Central memory CD8-positive, alpha-beta T cell (primary cell): ENCODE data around the gene RGMA.

Experiments
- ATAC-seq: fragments of 150-1000 bp; cut with Tn5 transposase; replicated peaks from 2 replicates; pipeline ENCODE4 v1.10.0; 2022; ENCODE audit warnings: mild to moderate bottlenecking, moderate FRiP score, moderate number of reproducible peaks; ENCODE audit not compliant: poor library complexity, severe bottlenecking; ENCODE audit errors: extremely low read depth
- DNase-seq, 2 donors: peaks; one replicate each; pipeline ENCODE4 v3.0.0; 2021; ENCODE audit warnings: low spot score in 2 of 2
- H3K27ac Mint-ChIP-seq: one replicate; pipeline ENCODE4 v1.8.0; 2022; ENCODE audit warnings: low read depth, mild to moderate bottlenecking, moderate library complexity, mixed read lengths
- H3K27me3 Mint-ChIP-seq: one replicate; pipeline ENCODE4 v1.8.0; 2022; ENCODE audit warnings: mixed read lengths
- H3K36me3 Mint-ChIP-seq: one replicate; pipeline ENCODE4 v1.8.0; 2022; ENCODE audit warnings: mild to moderate bottlenecking, moderate library complexity, mixed read lengths; ENCODE audit not compliant: insufficient read depth
- H3K4me1 Mint-ChIP-seq: one replicate; pipeline ENCODE4 v1.8.0; 2022; ENCODE audit warnings: mixed read lengths
- H3K4me3 Mint-ChIP-seq: one replicate; pipeline ENCODE4 v1.8.0; 2022; ENCODE audit warnings: mild to moderate bottlenecking, moderate library complexity, mixed read lengths
- H3K9me3 Mint-ChIP-seq: one replicate; pipeline ENCODE4 v1.8.0; 2022; ENCODE audit warnings: mixed read lengths

The RGMA gene

DNA sequence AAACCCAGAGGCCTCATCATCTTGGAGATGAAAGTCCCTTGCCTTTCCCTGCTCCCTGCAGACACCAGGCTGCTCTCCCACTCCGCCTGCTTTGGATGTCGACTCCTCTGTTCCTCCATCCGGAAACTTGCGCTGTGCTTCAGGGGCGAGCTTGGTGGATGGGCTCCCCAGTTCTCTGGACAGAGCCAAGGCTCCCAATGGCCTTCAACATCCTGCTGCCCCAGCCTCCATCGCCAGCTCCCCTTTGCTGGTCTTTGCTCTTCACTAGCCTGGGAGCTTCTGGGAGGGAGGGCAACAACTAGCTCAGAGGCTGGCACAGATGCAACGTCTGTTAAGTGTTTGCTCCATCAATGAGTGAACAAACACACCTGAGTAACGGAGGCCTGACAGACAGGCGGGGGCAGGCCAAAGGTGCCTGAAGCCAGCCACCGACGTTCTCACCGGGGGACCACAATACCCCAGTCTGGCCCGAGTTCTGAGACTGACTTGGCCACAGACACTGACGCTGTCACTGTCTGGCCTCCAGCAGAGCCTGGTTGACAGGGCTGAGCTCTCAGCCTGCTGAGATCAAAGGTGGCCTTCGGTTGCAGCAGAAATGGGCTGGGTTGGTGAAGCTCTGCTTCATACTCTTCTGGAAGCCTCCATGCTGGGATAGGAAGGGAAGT is 39.0 kb downstream of the RGMA start:
- H3K27me3 Mint-ChIP-seq: no peaks in the 10 kb centered on the region
- peaks cover 8% of the 10 kb centered on the region for H3K9me3 Mint-ChIP-seq
- peak overlapping the region; percentile 82 for H3K27ac Mint-ChIP-seq
- H3K4me3 Mint-ChIP-seq: peak overlapping the region; percentile 53
- H3K36me3 Mint-ChIP-seq: peaks cover 4% of the 10 kb centered on the region
- peak; percentile 38 to 72 for DNase-seq
- peak; percentile 80 for ATAC-seq
- peaks cover 42% of the 10 kb centered on the region for H3K4me1 Mint-ChIP-seq

DNA sequence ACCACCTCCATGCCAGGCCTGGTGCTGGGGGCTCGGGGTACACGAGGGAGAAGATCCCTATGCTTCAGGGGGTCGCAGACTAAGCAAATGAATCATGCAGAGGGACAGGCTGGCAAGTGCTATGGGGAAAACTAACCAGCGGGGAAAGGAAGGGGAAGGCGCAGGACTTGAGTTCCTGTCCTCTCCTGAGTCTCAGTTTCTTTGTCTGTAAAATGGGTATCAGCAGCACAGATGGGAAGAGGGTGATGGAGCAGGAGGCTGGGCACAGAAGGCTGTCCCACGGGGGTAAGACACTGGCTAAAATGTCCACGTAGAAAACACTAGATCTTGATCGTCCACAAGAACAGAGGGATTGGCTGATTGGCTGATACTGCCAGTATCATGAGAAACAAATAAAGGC is 39.8 kb downstream of the RGMA start:
- Mint-ChIP-seq H3K36me3 (peaks cover 4% of the 10 kb centered on the region), H3K4me3 (peak overlapping the region; percentile 53), H3K27ac (peak overlapping the region; percentile 82), H3K27me3 (no peaks in the 10 kb centered on the region), H3K4me1 (peaks cover 42% of the 10 kb centered on the region), H3K9me3 (peaks cover 8% of the 10 kb centered on the region)
- no peak for ATAC-seq
- DNase-seq: no peak

DNA sequence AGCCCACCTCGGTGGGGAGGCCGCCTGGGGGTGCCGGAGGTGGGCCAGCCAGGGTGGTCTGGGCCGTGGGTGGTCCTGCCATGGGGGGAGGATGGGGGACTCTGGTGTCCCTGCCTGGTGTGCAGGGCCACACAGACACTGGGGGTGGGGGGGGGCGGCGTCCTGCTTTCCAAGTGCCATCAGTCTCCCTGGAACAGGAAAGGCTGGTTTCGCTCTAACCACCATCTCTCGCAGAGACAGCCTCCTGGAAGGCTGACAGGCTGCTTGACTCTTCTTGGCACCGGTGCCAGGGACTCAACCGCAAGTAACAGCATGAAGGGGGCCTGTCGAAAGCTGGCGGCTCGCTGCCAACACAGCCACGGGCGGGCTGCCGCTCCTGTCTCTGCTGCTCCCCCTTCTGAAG is 40.3 kb downstream of the RGMA start:
- H3K4me3 Mint-ChIP-seq: peak overlapping the region; percentile 53
- H3K4me1 Mint-ChIP-seq: peaks cover 42% of the 10 kb centered on the region
- peaks cover 8% of the 10 kb centered on the region for H3K9me3 Mint-ChIP-seq
- DNase-seq: no peak
- no peaks in the 10 kb centered on the region for H3K27me3 Mint-ChIP-seq
- H3K36me3 Mint-ChIP-seq: peaks cover 4% of the 10 kb centered on the region
- ATAC-seq: no peak
- peak overlapping the region; percentile 82 for H3K27ac Mint-ChIP-seq

DNA sequence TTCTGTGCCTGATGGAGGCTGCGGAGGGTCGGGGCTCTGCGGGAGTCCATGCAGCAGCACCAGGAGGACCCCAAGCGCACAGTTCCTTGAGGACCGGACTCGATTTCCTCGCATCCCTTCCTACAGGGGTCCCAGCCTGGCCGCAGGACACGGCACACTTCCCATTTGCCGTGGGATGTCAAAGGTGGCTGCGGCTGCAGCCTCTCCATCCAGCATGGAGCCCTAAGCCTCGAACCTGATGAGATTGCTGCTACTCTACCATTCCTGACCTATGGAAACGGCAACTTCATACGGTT is 40.6 kb downstream of the RGMA start:
- Mint-ChIP-seq H3K9me3 (peaks cover 8% of the 10 kb centered on the region), H3K4me3 (peak overlapping the region; percentile 46), H3K27ac (peak overlapping the region; percentile 91), H3K4me1 (peaks cover 42% of the 10 kb centered on the region), H3K27me3 (no peaks in the 10 kb centered on the region), H3K36me3 (peaks cover 4% of the 10 kb centered on the region)
- DNase-seq (no peak), ATAC-seq (no peak)

DNA sequence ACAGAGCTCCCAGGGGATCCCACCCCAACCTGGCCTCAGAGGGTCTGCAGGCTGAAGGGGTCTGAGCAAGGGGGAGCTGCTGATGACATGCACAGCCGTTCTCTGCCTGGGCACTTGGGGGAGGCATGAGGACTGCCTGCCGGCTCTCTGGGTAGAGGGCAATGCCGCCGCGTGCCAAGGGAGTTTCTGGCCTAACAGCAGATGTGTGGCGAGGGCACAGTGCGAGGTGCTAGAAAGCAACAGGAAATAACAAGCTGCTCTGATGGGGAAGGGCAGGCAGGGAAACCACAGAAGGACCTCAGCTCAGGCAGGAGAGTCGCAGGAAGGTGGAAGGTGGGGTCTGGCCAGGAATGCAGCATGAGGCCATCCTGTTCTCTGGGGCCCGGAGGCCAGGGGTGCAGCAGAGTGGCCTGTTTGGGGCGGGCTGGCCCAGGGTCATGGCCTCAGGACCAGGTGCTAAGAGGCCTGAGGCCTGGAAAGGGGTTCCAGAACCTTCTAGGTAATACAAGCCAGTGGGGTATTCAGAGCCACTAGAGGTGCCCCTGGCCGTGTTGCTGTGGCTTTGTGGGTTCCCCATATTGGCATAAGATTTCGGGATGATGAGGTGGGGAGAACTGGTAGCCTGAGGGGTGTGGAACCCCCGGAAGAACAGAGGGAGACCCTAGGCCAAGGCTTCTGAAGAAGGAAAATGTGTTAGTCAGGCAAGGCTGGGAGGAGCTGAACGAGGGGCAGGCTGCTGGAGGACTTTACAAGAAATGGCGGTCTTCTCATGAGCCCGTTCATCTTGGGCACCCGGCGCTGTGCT is 41.2 kb downstream of the RGMA start:
- DNase-seq (peak; percentile 47 to 70), ATAC-seq (peak; percentile 76)
- Mint-ChIP-seq H3K9me3 (peaks cover 8% of the 10 kb centered on the region), H3K27me3 (no peaks in the 10 kb centered on the region), H3K27ac (peak overlapping the region; percentile 91), H3K4me1 (peaks cover 42% of the 10 kb centered on the region), H3K4me3 (peak overlapping the region; percentile 46), H3K36me3 (peaks cover 4% of the 10 kb centered on the region)

DNA sequence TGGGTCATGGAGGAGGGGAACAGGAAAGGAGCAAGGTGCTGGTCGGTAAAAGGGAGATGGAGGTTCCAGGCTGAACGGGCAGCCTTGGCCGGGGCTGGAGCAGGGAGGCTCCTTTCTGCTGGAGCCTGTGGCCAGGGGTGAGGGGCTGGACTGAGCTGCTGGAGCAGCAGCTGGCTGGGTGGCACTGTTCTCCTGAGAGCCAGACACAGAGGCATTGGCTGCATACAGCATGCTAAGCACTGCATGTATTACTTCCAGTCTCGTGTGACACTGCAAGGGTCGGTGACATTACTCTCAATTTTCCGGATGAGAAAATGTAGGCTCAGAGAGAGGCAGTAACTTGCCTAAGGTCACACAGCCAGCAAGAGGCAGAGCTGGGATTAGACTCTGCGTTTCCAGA is 42.3 kb downstream of the RGMA start:
- Mint-ChIP-seq H3K27ac (peak overlapping the region; percentile 85), H3K9me3 (peaks cover 8% of the 10 kb centered on the region), H3K27me3 (no peaks in the 10 kb centered on the region), H3K4me1 (peaks cover 42% of the 10 kb centered on the region), H3K4me3 (peak overlapping the region; percentile 5), H3K36me3 (peaks cover 4% of the 10 kb centered on the region)
- DNase-seq (no peak), ATAC-seq (no peak)

DNA sequence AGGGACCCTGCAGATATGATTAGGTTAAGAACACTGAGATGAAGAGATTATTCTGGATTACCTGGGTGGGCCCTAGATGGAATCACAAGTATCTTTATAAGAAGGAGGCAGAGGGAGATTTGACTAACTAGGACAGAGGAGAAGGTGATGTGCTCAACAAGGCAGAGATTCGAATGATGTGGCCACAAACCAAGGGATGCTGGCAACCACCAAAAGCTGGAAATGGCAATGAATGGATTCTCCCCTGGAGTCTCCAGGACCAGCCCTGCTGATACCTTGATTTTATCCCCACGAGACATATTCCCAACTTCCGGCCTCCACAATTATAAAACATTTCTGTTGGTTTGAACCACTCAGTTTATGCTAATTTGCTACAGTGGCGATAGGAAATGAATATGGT is 42.9 kb downstream of the RGMA start:
- peak overlapping the region; percentile 5 for H3K4me3 Mint-ChIP-seq
- H3K4me1 Mint-ChIP-seq: peaks cover 42% of the 10 kb centered on the region
- DNase-seq (no peak), ATAC-seq (no peak)
- peak overlapping the region; percentile 85 for H3K27ac Mint-ChIP-seq
- H3K9me3 Mint-ChIP-seq: peaks cover 8% of the 10 kb centered on the region
- H3K36me3 Mint-ChIP-seq: peaks cover 4% of the 10 kb centered on the region
- no peaks in the 10 kb centered on the region for H3K27me3 Mint-ChIP-seq

DNA sequence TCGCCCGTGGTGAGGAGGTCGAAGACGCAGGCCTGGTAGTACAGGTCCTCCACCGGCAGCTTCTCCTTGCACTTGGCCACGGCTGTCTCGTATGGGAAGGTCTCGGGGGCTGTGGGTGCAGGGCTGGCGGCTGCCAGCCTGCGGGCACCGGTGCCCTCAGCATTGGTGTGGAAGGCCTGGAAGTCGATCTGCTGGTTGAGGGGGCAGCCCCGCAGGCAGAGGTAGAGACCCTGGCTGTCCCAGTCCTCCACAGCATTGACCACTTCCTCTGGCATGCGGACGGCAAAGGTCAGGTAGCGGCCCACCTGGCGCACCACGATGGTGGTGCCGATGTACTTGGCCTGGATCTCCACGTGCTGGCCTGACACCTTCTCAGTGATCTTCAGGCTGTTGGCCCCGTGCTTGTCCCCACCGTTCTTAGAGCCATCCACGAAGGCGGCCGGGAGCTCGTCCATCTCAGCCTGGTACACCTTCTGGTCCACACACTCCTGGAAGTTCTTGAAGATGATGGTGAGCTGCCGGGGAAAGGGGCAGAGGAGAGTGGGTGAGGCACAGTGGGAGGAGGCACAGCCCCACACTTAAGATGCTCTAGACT is 43.7 kb downstream of the RGMA start:
- Mint-ChIP-seq H3K4me1 (peaks cover 37% of the 10 kb centered on the region), H3K27ac (no peak overlapping the region), H3K36me3 (peaks cover 4% of the 10 kb centered on the region), H3K27me3 (no peaks in the 10 kb centered on the region), H3K9me3 (peaks cover 8% of the 10 kb centered on the region), H3K4me3 (no peak overlapping the region)
- ATAC-seq: no peak
- DNase-seq: no peak

DNA sequence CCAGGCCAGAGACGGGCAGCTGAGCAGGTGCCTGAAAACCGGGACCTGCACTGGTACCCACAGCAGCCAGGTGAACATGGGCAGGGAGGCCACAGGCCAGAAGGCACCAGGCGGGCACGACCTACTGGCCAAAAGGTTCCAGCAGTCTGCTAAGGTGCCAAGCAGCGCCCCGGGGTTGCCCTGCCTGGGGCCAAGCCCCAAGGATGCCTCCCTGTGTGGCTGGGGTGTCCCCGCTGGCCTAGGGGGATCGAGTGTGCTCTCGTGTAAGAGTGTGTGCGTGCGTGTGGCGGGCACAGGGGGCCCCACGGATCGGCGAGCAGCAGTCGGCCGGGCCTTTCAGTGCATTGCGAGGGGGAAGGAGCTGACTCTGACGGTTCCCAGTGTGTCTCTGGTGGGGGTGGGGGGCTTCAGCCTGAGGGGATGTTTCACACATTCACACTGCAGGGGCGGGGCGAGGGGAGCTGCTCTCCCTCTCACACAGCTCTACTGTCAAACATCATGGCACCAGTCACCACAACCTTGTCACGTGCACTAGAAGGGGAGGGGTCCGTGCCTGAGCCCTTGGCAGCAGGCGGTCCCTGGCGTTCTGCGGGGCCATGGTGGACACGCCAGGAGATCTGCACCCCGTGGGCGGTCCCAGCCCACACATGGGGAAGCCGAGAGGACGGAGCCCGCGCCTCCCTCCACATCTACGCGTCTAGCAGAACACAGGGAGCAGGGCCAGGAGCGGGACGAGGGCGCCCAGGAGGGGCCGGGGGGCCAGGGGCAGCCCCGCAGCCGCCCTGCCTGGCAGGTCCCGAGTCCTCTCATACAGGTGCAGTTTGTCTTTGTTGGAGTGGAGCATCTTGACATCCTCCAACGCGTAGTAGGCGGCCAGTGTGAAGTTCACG is 44.5 kb downstream of the RGMA start:
- no peaks in the 10 kb centered on the region for H3K27me3 Mint-ChIP-seq
- no peak for ATAC-seq

DNA sequence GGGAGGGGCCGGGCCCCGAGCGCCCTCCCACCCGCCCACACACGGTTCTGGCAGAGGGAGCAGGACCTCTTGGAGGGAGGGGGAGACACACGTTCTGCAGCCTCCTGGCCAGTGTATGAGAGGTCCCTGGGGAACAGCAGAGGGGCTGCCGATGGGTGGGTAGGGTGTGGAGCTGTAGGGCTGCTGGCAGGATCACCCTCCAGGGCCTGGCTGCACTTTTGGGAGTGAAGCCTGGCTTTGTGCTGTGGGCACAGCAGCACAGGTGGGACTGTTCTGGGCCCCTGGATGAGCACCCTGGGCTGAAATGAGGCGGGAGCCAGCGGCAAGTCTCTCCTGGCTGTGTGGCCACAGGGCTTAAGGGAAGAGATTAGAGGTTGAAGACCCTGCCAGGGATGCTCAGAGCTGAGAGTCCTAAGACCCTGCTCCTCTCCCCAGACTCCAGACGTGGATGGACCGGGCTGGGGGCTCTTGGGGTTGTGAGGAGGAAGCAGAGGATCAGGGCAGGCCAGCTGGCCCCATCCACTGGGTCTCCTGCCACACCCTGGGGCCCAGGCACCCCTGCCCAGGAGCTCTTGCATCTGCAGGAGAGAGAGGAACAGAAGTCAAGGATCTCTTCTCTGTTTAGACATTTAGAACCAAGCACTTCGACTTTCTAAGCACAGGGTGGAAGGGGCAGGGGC is 45.2 kb downstream of the RGMA start:
- ATAC-seq (no peak), DNase-seq (no peak)
- no peak overlapping the region for H3K4me3 Mint-ChIP-seq
- no peak overlapping the region for H3K27ac Mint-ChIP-seq
- H3K4me1 Mint-ChIP-seq: peaks cover 22% of the 10 kb centered on the region
- H3K9me3 Mint-ChIP-seq: peaks cover 8% of the 10 kb centered on the region
- H3K27me3 Mint-ChIP-seq: no peaks in the 10 kb centered on the region
- no peaks in the 10 kb centered on the region for H3K36me3 Mint-ChIP-seq

More for the DNA sequence above, 44.5 kb downstream of the RGMA start:
- Mint-ChIP-seq H3K9me3 (peaks cover 8% of the 10 kb centered on the region), H3K4me3 (no peak overlapping the region), H3K36me3 (no peaks in the 10 kb centered on the region), H3K4me1 (peaks cover 30% of the 10 kb centered on the region), H3K27ac (no peak overlapping the region)
- no peak for DNase-seq

DNA sequence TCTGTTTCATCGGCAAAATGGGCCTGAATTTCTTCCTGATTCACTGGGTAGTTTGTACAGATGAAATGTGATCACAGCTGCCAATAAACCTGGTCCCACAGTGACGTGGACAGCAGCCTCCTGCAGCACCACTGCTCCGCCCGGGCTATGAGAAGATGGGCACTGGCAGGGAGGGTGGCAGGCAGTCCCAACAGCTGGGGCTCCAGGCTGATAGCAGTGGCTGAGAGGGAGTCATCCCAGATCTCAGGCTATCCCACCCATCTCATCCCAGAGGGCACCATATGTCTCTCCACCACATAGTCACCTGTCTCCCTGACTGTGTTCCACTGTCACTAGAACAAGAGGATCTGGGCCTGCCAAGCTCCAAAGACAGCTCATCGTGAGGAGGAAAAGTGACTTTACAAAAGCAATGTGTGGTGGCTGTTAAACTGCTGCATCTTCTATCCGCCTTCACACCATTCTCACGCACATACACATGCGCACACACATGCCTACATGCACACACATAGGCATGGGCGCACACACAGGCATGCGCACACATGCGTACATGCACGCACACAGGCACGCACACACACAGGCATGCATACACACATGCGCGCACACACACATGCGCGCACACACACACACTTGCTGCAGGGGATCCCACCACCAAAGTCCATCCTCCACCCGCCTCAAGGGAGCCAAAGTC is 46.2 kb downstream of the RGMA start:
- DNase-seq (no peak), ATAC-seq (no peak)
- H3K4me1 Mint-ChIP-seq: peaks cover 14% of the 10 kb centered on the region
- H3K27me3 Mint-ChIP-seq: no peaks in the 10 kb centered on the region
- H3K9me3 Mint-ChIP-seq: peaks cover 8% of the 10 kb centered on the region
- no peak overlapping the region for H3K27ac Mint-ChIP-seq
- no peak overlapping the region for H3K4me3 Mint-ChIP-seq
- H3K36me3 Mint-ChIP-seq: no peaks in the 10 kb centered on the region
